NCI-H187 (cell line): ENCODE data around the gene GALNT5.
"Not testable (repeated sequence)": the region's sequence is repeated elsewhere in the genome, so short reads cannot be mapped to it uniquely, and the experiment has no call there.

Source experiments
- DNase-seq, 2 experiments: peaks; one replicate each; lab custom pipeline; 2025; lab: John Stamatoyannopoulos, UW

The GALNT5 gene

GRCh38 chr2:157257312-157258252 is at the start of gene GALNT5:
GALNT5 (plus strand) TSS chr2:157257705; CDS start chr2:157258083, 378 bp downstream.
- DNase-seq: no peak

- no peak for DNase-seq
These were observed 41.1 kb upstream of the GALNT5 start for GRCh38 chr2:157216286-157216965.

- DNase-seq: no peak
These were observed 40.1 kb upstream of the GALNT5 start for GRCh38 chr2:157217409-157217808.

GRCh38 chr2:157218911-157219310 is 38.6 kb upstream of the GALNT5 start:
- no peak for DNase-seq

GRCh38 chr2:157220502-157220901 is 37.0 kb upstream of the GALNT5 start:
- DNase-seq: no peak

- no peak for DNase-seq
These were observed 36.0 kb upstream of the GALNT5 start for GRCh38 chr2:157221394-157221988.

- no peak for DNase-seq
These were observed 33.8 kb upstream of the GALNT5 start for GRCh38 chr2:157223624-157224205.

- DNase-seq: not testable (repeated sequence)
These were observed 33.1 kb upstream of the GALNT5 start for GRCh38 chr2:157224448-157224847.

GRCh38 chr2:157227592-157227991 is 29.9 kb upstream of the GALNT5 start:
- no peak for DNase-seq

GRCh38 chr2:157228946-157229345 is 28.6 kb upstream of the GALNT5 start:
- DNase-seq: no peak

- no peak for DNase-seq
These were observed 27.9 kb upstream of the GALNT5 start for GRCh38 chr2:157229572-157229971.

GRCh38 chr2:157231476-157231875 is 26.0 kb upstream of the GALNT5 start:
- no peak for DNase-seq

GRCh38 chr2:157233506-157233905 is 24.0 kb upstream of the GALNT5 start:
- no peak for DNase-seq

- DNase-seq: no peak
These were observed 21.1 kb upstream of the GALNT5 start for GRCh38 chr2:157236404-157236803.

GRCh38 chr2:157238296-157238695 is 19.2 kb upstream of the GALNT5 start:
- no peak for DNase-seq

- DNase-seq: no peak
These were observed 12.8 kb upstream of the GALNT5 start for GRCh38 chr2:157244691-157245090.

- no peak for DNase-seq
These were observed 12.2 kb upstream of the GALNT5 start for GRCh38 chr2:157245144-157245840.

GRCh38 chr2:157245846-157246764 is 11.4 kb upstream of the GALNT5 start:
- no peak for DNase-seq

- DNase-seq: no peak
These were observed 10.6 kb upstream of the GALNT5 start for GRCh38 chr2:157246765-157247407.

- DNase-seq: no peak
These were observed 6.7 kb upstream of the GALNT5 start for GRCh38 chr2:157250836-157251235.
